ENCODE data around the gene TBC1D22A.

GRCh38 chr22:47076758-47077157 is 314.3 kb downstream of the TBC1D22A start:
- no peak for TF ChIP-seq CTCF (IDR thresholded peaks at IDR 0.05)
- TF ChIP-seq POLR2A (IDR thresholded peaks at IDR 0.05): no peak

Data from Peyer's patch (tissue), 4 donors.